Vagina (tissue), 2 donors: Measurements from ENCODE around the gene INPP5K.

ENCODE experiments used
- CTCF ChIP-seq, 3 experiments: fragments of 450-650 bp in 2 of 3; fragments of 200-600 bp in 1 of 3; sonication (generic) in 1 of 3; IDR thresholded peaks; one replicate each; pipeline ENCODE4 v1.5.1; 2017 to 2019; ENCODE audit warnings: antibody characterized with exemption in 3 of 3, mild to moderate bottlenecking in 2 of 3, moderate library complexity in 2 of 3
- POLR2A ChIP-seq, 2 donors: fragments of 450-650 bp; IDR thresholded peaks; one replicate each; pipeline ENCODE4 v1.6.1; 2017; ENCODE audit warnings: antibody characterized with exemption in 2 of 2, mild to moderate bottlenecking in 2 of 2, moderate library complexity in 2 of 2

GRCh38 chr17:1559047-1560043 lies 42.9 kb upstream of the INPP5K start:
- TF ChIP-seq CTCF (IDR thresholded peaks at IDR 0.05) (no peak), POLR2A (IDR thresholded peaks at IDR 0.05) (no peak)
